Globus pallidus (tissue), 1 donor: ENCODE measurements around the gene TSC2.
A peak's percentile ranks its signal among the peaks of the same experiment; 100 is the strongest.
"Not testable (repeated sequence)": the region's sequence is repeated elsewhere in the genome, so short reads cannot be mapped to it uniquely, and the experiment has no call there.

Experiments
- DNase-seq: peaks from one replicate; pipeline ENCODE4 v3.0.0-alpha.2; 2015; ENCODE audit warnings: low spot score

The TSC2 gene

GRCh38 chr16:2031081-2031577, 16.7 kb upstream of the TSC2 start:
- DNase-seq, result no peak

- peak; percentile 75 for DNase-seq
These were observed 15.3 kb upstream of the TSC2 start for GRCh38 chr16:2032285-2033056.

GRCh38 chr16:2033057-2033908, 14.5 kb upstream of the TSC2 start:
- DNase-seq, result peak; percentile 97

GRCh38 chr16:2033909-2034695, 13.7 kb upstream of the TSC2 start:
- DNase-seq, result not testable (repeated sequence)

GRCh38 chr16:2034696-2035430, 12.9 kb upstream of the TSC2 start:
- DNase-seq, result no peak

- DNase-seq, result no peak
These were observed 12.2 kb upstream of the TSC2 start for GRCh38 chr16:2035431-2036199.

- no peak for DNase-seq
These were observed 11.4 kb upstream of the TSC2 start for GRCh38 chr16:2036200-2036966.

GRCh38 chr16:2037115-2037514, 10.7 kb upstream of the TSC2 start:
- DNase-seq, result no peak

- no peak for DNase-seq
These were observed 10.0 kb upstream of the TSC2 start for GRCh38 chr16:2037647-2038381.

- DNase-seq, result no peak
These were observed 9.2 kb upstream of the TSC2 start for GRCh38 chr16:2038382-2039231.

GRCh38 chr16:2039274-2040031, 8.3 kb upstream of the TSC2 start:
- DNase-seq, result no peak

GRCh38 chr16:2040041-2040786, 7.6 kb upstream of the TSC2 start:
- DNase-seq, result no peak

GRCh38 chr16:2040787-2041522, 6.8 kb upstream of the TSC2 start:
- no peak for DNase-seq

- no peak for DNase-seq
These were observed 5.4 kb upstream of the TSC2 start for GRCh38 chr16:2042171-2042985.

- no peak for DNase-seq
These were observed 4.7 kb upstream of the TSC2 start for GRCh38 chr16:2042986-2043666.
